Endothelial cell of umbilical vein (primary cell): Measurements from ENCODE around the gene OPTC. TPM values are rescaled to one million over a fixed set of nuclear protein-coding genes. Genes with fewer than 3 reads are reported as not detected.
"Not testable (repeated sequence)": the region's sequence is repeated elsewhere in the genome, so short reads cannot be mapped to it uniquely, and the experiment has no call there.

Experiments used
- BruUV-seq: library from RNA; stranded (reverse); fragments of 400-500 nt; replicated peaks from 2 replicates; lab custom pipeline; 2021; lab: Mats Ljungman, UMichigan
- CTCF ChIA-PET: fragments of 300-600, 350-600 bp; sonication (Branson Sonifier 250); formaldehyde crosslinking; loops from one replicate; lab custom pipeline; 2021; ENCODE audit warnings: antibody characterized with exemption, inconsistent platforms; lab: Charles Lee
- POLR2A ChIA-PET: fragments of 300-600, 350-600 bp; sonication (Branson Sonifier 250); formaldehyde crosslinking; loops from one replicate; lab custom pipeline; 2021; ENCODE audit warnings: antibody characterized with exemption, inconsistent platforms; lab: Charles Lee
- DNase-seq: peaks from one replicate; pipeline ENCODE4 v3.0.0-alpha.2; 2011; ENCODE audit warnings: low read depth, low spot score
- FAIRE-seq: peaks from 2 replicates; lab custom pipeline; 2011; peaks lifted over from hg19 to GRCh38; lab: Jason Lieb, UNC
- H2AFZ ChIP-seq: 2 replicates; pipeline ENCODE4 v1.6.0; 2012; ENCODE audit warnings: low read depth, low read length, control low read depth, inconsistent platforms
- H3K27ac ChIP-seq: 2 replicates; pipeline ENCODE4 v1.5.1; 2011; ENCODE audit warnings: low read depth, mild to moderate bottlenecking, control low read depth, low read length, moderate library complexity; ENCODE audit not compliant: insufficient read depth
- H3K27me3 ChIP-seq, 2 experiments: 2 replicates each; pipeline versions ENCODE4 v1.6.0 to v1.6.1; 2011; ENCODE audit warnings: low read length in 2 of 2, mixed read lengths in 1 of 2; ENCODE audit not compliant: control insufficient read depth in 2 of 2, insufficient read depth in 2 of 2
- H3K36me3 ChIP-seq, 2 experiments: 2 replicates in 1 of 2; 3 replicates in 1 of 2; pipeline ENCODE4 v1.5.1; 2011; ENCODE audit warnings: low read length in 2 of 2, mild to moderate bottlenecking in 1 of 2, moderate library complexity in 1 of 2; ENCODE audit not compliant: control insufficient read depth in 2 of 2, insufficient read depth in 2 of 2; ENCODE audit errors: extremely low read depth in 1 of 2
- H3K4me1 ChIP-seq: 3 replicates; pipeline ENCODE4 v1.5.1; 2011; ENCODE audit warnings: mild to moderate bottlenecking, low read length; ENCODE audit not compliant: control insufficient read depth, insufficient read depth; ENCODE audit errors: extremely low read depth
- H3K4me2 ChIP-seq: 2 replicates; pipeline ENCODE4 v1.6.1; 2011; ENCODE audit warnings: low read length, control low read depth, mixed read lengths; ENCODE audit not compliant: insufficient read depth
- H3K4me3 ChIP-seq, 3 experiments: fragments of 200-600 bp in 1 of 3; sonication (generic), shearing (Covaris generic) in 1 of 3; replicated peaks in 1 of 3; 2 replicates each; pipeline ENCODE4 v1.5.1; 2011 to 2016; ENCODE audit warnings: control low read depth in 3 of 3, low read length in 3 of 3, mild to moderate bottlenecking in 2 of 3, inconsistent platforms in 1 of 3, low read depth in 1 of 3, moderate library complexity in 1 of 3; ENCODE audit not compliant: insufficient read depth in 1 of 3
- H3K79me2 ChIP-seq: 2 replicates; pipeline ENCODE4 v1.6.0; 2012; ENCODE audit warnings: low read length, inconsistent platforms; ENCODE audit not compliant: control insufficient read depth, insufficient read depth
- H3K9ac ChIP-seq: replicated peaks from 2 replicates; pipeline ENCODE3; 2011; ENCODE audit warnings: low read length, control low read depth; ENCODE audit not compliant: insufficient read depth; ENCODE audit errors: extremely low read depth
- H3K9me1 ChIP-seq: replicated peaks from 3 replicates; pipeline ENCODE4 v1.6.0; 2011; ENCODE audit warnings: mild to moderate bottlenecking, low read length; ENCODE audit not compliant: control insufficient read depth, insufficient read depth; ENCODE audit errors: extremely low read depth
- H3K9me3 ChIP-seq: replicated peaks from 2 replicates; pipeline ENCODE4 v1.5.1; 2012; ENCODE audit warnings: low read length, inconsistent platforms; ENCODE audit not compliant: control insufficient read depth, insufficient read depth
- H4K20me1 ChIP-seq: replicated peaks from 2 replicates; pipeline ENCODE3; 2011; ENCODE audit warnings: mild to moderate bottlenecking, low read length; ENCODE audit not compliant: control insufficient read depth, insufficient read depth; ENCODE audit errors: extremely low read depth
- EZH2 ChIP-seq: IDR thresholded peaks from 2 replicates; pipeline ENCODE4 v1.6.1; 2012; ENCODE audit warnings: borderline replicate concordance, low read depth, mild to moderate bottlenecking, moderate library complexity, low read length, inconsistent platforms; ENCODE audit not compliant: severe bottlenecking
- FOS ChIP-seq: IDR thresholded peaks from 2 replicates; pipeline ENCODE4 v1.6.1; 2011; ENCODE audit warnings: mild to moderate bottlenecking, low read length, moderate library complexity, borderline replicate concordance; ENCODE audit not compliant: insufficient read depth
- GATA2 ChIP-seq: IDR thresholded peaks from 2 replicates; pipeline ENCODE4 v1.7.0; 2011; ENCODE audit warnings: low read depth, mild to moderate bottlenecking, moderate library complexity, mixed read lengths, low read length; ENCODE audit not compliant: insufficient read length, insufficient read depth
- JUN ChIP-seq: IDR thresholded peaks from 2 replicates; pipeline ENCODE4 v1.6.1; 2011; ENCODE audit warnings: borderline replicate concordance, low read depth; ENCODE audit not compliant: insufficient read length, insufficient read depth
- MYC ChIP-seq: IDR thresholded peaks from one replicate; pipeline ENCODE4 v1.6.1; 2011; ENCODE audit warnings: mild to moderate bottlenecking, low read depth, low read length
- POLR2A ChIP-seq: IDR thresholded peaks from 2 replicates; pipeline ENCODE4 v1.6.1; 2012; ENCODE audit warnings: low read depth, mild to moderate bottlenecking, control low read depth, low read length
- POLR2AphosphoS5 ChIP-seq: IDR thresholded peaks from 2 replicates; pipeline ENCODE4 v1.6.1; 2012; ENCODE audit warnings: low read depth, mild to moderate bottlenecking, control low read depth, low read length, moderate library complexity; ENCODE audit not compliant: insufficient read depth
- dilution Hi-C: fragments of 300-500 bp; cut with MboI; formaldehyde crosslinking; loops from one replicate; pipeline ENCODE4 v1.15.0; 2019; ENCODE audit warnings: low sequenced_read_pairs; ENCODE audit not compliant: extremely low pct_ligation_motif_present
- intact Hi-C: fragments of 100-400 bp; cut with micrococcal nuclease; formaldehyde crosslinking; loops from one replicate; pipeline ENCODE4 v1.10.0; 2022
- polyA plus RNA-seq, 4 experiments: library from polyadenylated mRNA; depleted of rRNA in 3 of 4; stranded (reverse) in 3 of 4; unstranded in 1 of 4; fragments of >200 nt; gene quantifications; 2 replicates each; pipeline versions ENCODE4 v1.2.1 to v1.2.3, GENCODE V29; 2011 to 2012; ENCODE audit warnings: missing spikeins in 1 of 4
- total RNA-seq: library from RNA; stranded (reverse); gene quantifications from 2 replicates; pipeline ENCODE4 v1.2.3, GENCODE V29; 2021
- TF ChIP-seq, protein P1 (sequence below), 2 donors: IDR thresholded peaks; 1 replicate in 1 of 2; 2 replicates in 1 of 2; pipeline ENCODE4 v1.5.1; 2011; ENCODE audit warnings: low read length in 2 of 2, mild to moderate bottlenecking in 2 of 2, moderate library complexity in 2 of 2, control low read depth in 1 of 2, inconsistent platforms in 1 of 2, low read depth in 1 of 2; ENCODE audit not compliant: insufficient read depth in 1 of 2; ENCODE audit errors: extremely low read depth in 1 of 2
- TF ChIP-seq, protein P2 (sequence below): IDR thresholded peaks from 2 replicates; pipeline ENCODE4 v1.6.1; 2011; ENCODE audit not compliant: insufficient read depth, insufficient read length

The OPTC gene
- total and polyA plus RNA-seq, 2 donors (not counting 3 experiments of a cell fraction or from before 2014, with no cell fraction given): not detected

DNA sequence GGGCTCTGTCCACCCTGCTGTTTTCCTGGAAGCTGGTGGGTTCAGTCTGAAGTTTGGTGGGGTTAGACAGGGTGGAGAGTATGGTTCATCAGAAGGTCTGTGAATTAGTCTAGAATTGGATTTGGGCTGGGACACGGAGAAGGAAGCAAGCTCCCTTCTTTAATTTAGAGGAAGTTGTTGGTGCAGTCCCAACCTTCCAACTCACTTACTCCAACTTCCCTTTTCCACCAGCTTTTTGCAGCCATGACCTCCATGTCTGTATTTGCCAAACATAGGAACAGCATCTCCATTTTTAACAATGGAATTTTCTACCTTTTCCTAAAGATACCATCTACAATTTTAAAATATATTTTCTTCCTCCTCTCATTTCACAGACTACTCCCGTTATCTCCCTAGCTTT is 46.8 kb upstream of the OPTC start:
- ChIA-PET CTCF (interaction anchor here (1.0 kb wide), 1 partner anchor 180 kb away, joined by 3 read pairs; no protein-coding TSS in a partner anchor), POLR2A (no interaction called here)
- no peaks in the 10 kb centered on the region for H3K4me1 ChIP-seq

DNA sequence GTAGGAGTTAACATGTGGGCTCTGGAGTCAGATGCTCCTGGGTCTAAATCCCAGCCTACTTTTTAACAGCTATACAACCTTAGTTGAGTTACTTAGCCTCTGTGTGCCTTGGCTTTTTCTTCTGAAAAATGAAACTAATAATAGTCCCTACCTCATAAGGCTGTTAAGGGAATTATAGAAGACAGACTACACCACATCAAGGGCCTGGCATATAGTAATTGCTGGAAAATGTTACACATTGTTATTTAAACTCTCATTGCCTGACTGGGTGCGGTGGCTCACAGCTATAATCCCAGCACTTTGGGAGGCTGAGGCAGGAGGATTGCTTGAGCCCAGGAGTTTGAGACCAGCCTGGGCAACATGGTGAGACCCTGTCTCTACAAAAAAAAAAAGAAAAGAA is 46.4 kb upstream of the OPTC start:
- H3K9me3 ChIP-seq, H3K9me1 ChIP-seq, H3K9ac ChIP-seq, FAIRE-seq, DNase-seq, POLR2A ChIA-PET, H3K4me1 ChIP-seq, H3K79me2 ChIP-seq, H3K4me2 ChIP-seq, H3K4me3 ChIP-seq, CTCF ChIA-PET, H3K36me3 ChIP-seq, H4K20me1 ChIP-seq, H3K27ac ChIP-seq, BruUV-seq, intact Hi-C loops, dilution Hi-C loops, H2AFZ ChIP-seq: not testable (repeated sequence)
- H3K27me3 ChIP-seq: peaks cover 26 to 35% of the 10 kb centered on the region in 2 experiments

More for the DNA sequence above, 46.8 kb upstream of the OPTC start:
- intact Hi-C loops: no loop called here
- Histone ChIP-seq H3K27ac (no peak overlapping the region), H3K4me2 (no peak overlapping the region), H3K9me3 (no peaks in the 10 kb centered on the region), H3K79me2 (no peaks in the 10 kb centered on the region), H4K20me1 (no peaks in the 10 kb centered on the region), H3K36me3 (no peaks in the 10 kb centered on the region), H3K4me3 (no peak overlapping the region), H3K9me1 (no peaks in the 10 kb centered on the region), H3K9ac (no peak overlapping the region), H3K27me3 (peaks cover 28 to 39% of the 10 kb centered on the region in 2 experiments), H2AFZ (no peak overlapping the region)
- no TSS peak for BruUV-seq
- dilution Hi-C loops: no loop called here
- no peak for FAIRE-seq
- TF ChIP-seq GATA2 (no peak), EZH2 (no peak), POLR2AphosphoS5 (no peak), JUN (no peak), MYC (no peak), FOS (no peak), POLR2A (no peak)
- TF ChIP-seq, protein P1, sequence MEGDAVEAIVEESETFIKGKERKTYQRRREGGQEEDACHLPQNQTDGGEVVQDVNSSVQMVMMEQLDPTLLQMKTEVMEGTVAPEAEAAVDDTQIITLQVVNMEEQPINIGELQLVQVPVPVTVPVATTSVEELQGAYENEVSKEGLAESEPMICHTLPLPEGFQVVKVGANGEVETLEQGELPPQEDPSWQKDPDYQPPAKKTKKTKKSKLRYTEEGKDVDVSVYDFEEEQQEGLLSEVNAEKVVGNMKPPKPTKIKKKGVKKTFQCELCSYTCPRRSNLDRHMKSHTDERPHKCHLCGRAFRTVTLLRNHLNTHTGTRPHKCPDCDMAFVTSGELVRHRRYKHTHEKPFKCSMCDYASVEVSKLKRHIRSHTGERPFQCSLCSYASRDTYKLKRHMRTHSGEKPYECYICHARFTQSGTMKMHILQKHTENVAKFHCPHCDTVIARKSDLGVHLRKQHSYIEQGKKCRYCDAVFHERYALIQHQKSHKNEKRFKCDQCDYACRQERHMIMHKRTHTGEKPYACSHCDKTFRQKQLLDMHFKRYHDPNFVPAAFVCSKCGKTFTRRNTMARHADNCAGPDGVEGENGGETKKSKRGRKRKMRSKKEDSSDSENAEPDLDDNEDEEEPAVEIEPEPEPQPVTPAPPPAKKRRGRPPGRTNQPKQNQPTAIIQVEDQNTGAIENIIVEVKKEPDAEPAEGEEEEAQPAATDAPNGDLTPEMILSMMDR (IDR thresholded peaks at IDR 0.05; ENCODE audit: extremely low read depth in 1 of 2, insufficient read depth in 1 of 2, low read depth in 1 of 2, low read length in 2 of 2): no peak
- TF ChIP-seq, protein P2, sequence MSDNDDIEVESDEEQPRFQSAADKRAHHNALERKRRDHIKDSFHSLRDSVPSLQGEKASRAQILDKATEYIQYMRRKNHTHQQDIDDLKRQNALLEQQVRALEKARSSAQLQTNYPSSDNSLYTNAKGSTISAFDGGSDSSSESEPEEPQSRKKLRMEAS: no peak
- DNase-seq: no peak
